Measurements from ENCODE around the gene AMPH. TPM values are rescaled to one million over a fixed set of nuclear protein-coding genes. Genes with fewer than 3 reads are reported as not detected.

The AMPH gene
- total and polyA plus RNA-seq, 2 of the 4 experiments (the other 2 are of a cell fraction), result 3.9 to 4.8 TPM

- H3K56ac ChIP-seq (ENCODE audit: extremely low read depth, insufficient read depth, low read length), result no peak overlapping the region
- no peak overlapping the region for H3K9ac ChIP-seq (ENCODE audit: low read depth, low read length)
- H3K4me3 ChIP-seq (ENCODE audit: insufficient read depth, low read depth, low read length), result no peak overlapping the region
- H3K4ac ChIP-seq (ENCODE audit: low read depth, low read length), result no peak overlapping the region
- intact Hi-C loops (cut with micrococcal nuclease) (no loop called here), dilution Hi-C loops (cut with HindIII; ENCODE audit: low sequenced_read_pairs, unreplicated experiment) (no loop called here), in situ Hi-C loops (cut with MboI; ENCODE audit: low sequenced_read_pairs) (no loop called here)
- H3K36me3 ChIP-seq (ENCODE audit: control insufficient read depth, insufficient read depth, low read length), result no peaks in the 10 kb centered on the region
- H3K27me3 ChIP-seq (ENCODE audit: control insufficient read depth, insufficient read depth, low read length), result no peaks in the 10 kb centered on the region
- H2BK5ac ChIP-seq (ENCODE audit: low read depth, low read length, poor library complexity, severe bottlenecking), result no peak overlapping the region
- H2AK9ac ChIP-seq (replicated peaks; ENCODE audit: low read depth, low read length, poor library complexity), result no peak overlapping the region
- no TSS peak for BruUV-seq (replicated peaks)
- no peak overlapping the region for H2AFZ ChIP-seq (replicated peaks; ENCODE audit: low read length, poor library complexity)
- no peaks in the 10 kb centered on the region for H4K20me1 ChIP-seq (ENCODE audit: insufficient read depth, low read length)
- no peaks in the 10 kb centered on the region for H3K9me3 ChIP-seq (ENCODE audit: control insufficient read depth, insufficient read depth, low read length)
- H3K23ac ChIP-seq (ENCODE audit: low read depth, low read length), result no peak overlapping the region
- no peaks in the 10 kb centered on the region for H3K79me1 ChIP-seq (ENCODE audit: low read depth in 1 of 2, low read length in 2 of 2)
- ATAC-seq (ENCODE audit: low read depth), result no peak
- POLR2A ChIA-PET (ENCODE audit: unreplicated experiment), result no interaction called here
- H3K4me2 ChIP-seq (ENCODE audit: low read depth, low read length), result no peak overlapping the region
- no peak overlapping the region for H2AK5ac ChIP-seq (ENCODE audit: low read depth, low read length)
- H2BK15ac ChIP-seq (ENCODE audit: low read depth, low read length), result no peak overlapping the region
- H4K91ac ChIP-seq (ENCODE audit: insufficient read depth, low read depth, low read length), result no peak overlapping the region
- H3K4me1 ChIP-seq (ENCODE audit: control insufficient read depth, insufficient read depth, low read length), result no peaks in the 10 kb centered on the region
- TF ChIP-seq CHD1 (IDR thresholded peaks at IDR 0.05; ENCODE audit: low read depth, low read length), result no peak
- TF ChIP-seq POLR2A (IDR thresholded peaks at IDR 0.05; ENCODE audit: low read depth, low read length), result no peak
- TF ChIP-seq CTCF (conservative IDR thresholded peaks at IDR 0.05; ENCODE audit: low read depth, low read length), result no peak
- no peak for TF ChIP-seq SMC3 (IDR thresholded peaks at IDR 0.05; ENCODE audit: low read depth, low read length)
- no peak for TF ChIP-seq BHLHE40 (IDR thresholded peaks at IDR 0.05; ENCODE audit: low read depth, low read length)
- TF ChIP-seq USF2 (IDR thresholded peaks at IDR 0.05; ENCODE audit: low read depth, low read length), result no peak
- TF ChIP-seq CEBPB (IDR thresholded peaks at IDR 0.05; ENCODE audit: low read depth, low read length), result no peak
- TF ChIP-seq MXI1 (IDR thresholded peaks at IDR 0.05; ENCODE audit: borderline replicate concordance, low read depth, low read length), result no peak
- TF ChIP-seq RFX5 (IDR thresholded peaks at IDR 0.05; ENCODE audit: low read depth, low read length), result no peak
- TF ChIP-seq NFE2L2 (IDR thresholded peaks at IDR 0.05; ENCODE audit: low read depth, low read length), result no peak
- TF ChIP-seq ELK1 (IDR thresholded peaks at IDR 0.05; ENCODE audit: borderline replicate concordance, low read depth, low read length), result no peak
- no peak for TF ChIP-seq FOS (IDR thresholded peaks at IDR 0.05; ENCODE audit: low read depth, low read length)
- no peak for TF ChIP-seq MAFK (IDR thresholded peaks at IDR 0.05; ENCODE audit: low read depth, low read length)
- H3K27ac ChIP-seq (ENCODE audit: insufficient read depth, low read length), result no peak overlapping the region
- no peak for DNase-seq
- H2BK20ac ChIP-seq (ENCODE audit: low read depth, low read length), result no peak overlapping the region
- H4K8ac ChIP-seq (ENCODE audit: low read depth in 2 of 2, low read length in 2 of 2), result no peak overlapping the region
- CTCF ChIA-PET, result no interaction called here
- H2BK120ac ChIP-seq (ENCODE audit: low read depth, low read length), result no peak overlapping the region
- no peak overlapping the region for H3K14ac ChIP-seq (replicated peaks; ENCODE audit: low read depth, low read length)
- WGBS, 2 experiments (ENCODE audit: extremely low coverage in 2 of 2, insufficient read length in 1 of 2), result 89% methylated on average over 3 of the region's 7 CpGs; no CpG with 5 or more reads in 1 of the 2 experiments
- H4K5ac ChIP-seq (ENCODE audit: low read depth, low read length), result no peak overlapping the region
- H3K18ac ChIP-seq (ENCODE audit: low read depth, low read length), result no peak overlapping the region
- H3K9me1 ChIP-seq (ENCODE audit: insufficient read depth, low read length), result no peaks in the 10 kb centered on the region
These were observed 82.6 kb downstream of the AMPH start for GRCh38 chr7:38548605-38549004.
